Measurements from ENCODE around the gene BPIFB1. TPM values are rescaled to one million over a fixed set of nuclear protein-coding genes. Genes with fewer than 3 reads are reported as not detected.

BPIFB1 gene
- total RNA-seq, 1 donor = not detected

DNA sequence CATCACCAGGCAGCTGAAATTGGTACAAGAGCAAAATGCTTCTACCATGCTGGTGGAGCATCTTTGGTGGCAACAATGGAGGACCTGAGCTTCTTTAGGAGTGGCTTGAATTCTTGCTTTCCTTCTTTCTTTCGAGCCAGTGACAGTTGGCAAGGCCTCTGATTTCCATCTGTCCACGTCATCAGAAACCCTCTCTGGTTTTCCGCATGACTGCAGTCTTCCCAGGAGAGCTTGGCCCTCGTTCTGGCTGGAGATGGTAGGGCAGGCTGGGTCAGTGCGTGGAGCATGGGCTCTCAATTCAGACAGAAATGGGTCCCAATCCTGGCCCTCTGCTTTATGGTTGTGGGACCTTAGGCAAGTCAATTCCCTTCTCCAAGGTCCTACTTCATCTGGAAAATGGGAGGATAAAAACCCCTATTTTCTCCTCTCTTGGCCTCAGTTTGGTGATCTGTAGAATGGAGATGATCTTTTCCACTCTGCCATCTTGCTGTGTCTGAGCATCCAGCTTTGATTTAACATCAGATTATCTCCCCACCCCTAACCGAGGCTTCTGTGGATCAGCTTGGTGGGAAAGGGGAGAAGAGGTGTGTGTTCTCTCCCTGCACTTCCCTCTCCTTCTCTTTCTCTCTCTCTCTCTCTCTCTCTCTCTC lies 3.6 kb upstream of the BPIFB1 start:
- H3K4me1 ChIP-seq (ENCODE audit: insufficient read depth, low read length) = no peaks in the 10 kb centered on the region
- no peaks in the 10 kb centered on the region for H3K9me3 ChIP-seq (ENCODE audit: low read depth, low read length)
- no peaks in the 10 kb centered on the region for H3K27me3 ChIP-seq (ENCODE audit: insufficient read depth, low read length)
- H3K4me3 ChIP-seq (ENCODE audit: low read length) = no peak overlapping the region

DNA sequence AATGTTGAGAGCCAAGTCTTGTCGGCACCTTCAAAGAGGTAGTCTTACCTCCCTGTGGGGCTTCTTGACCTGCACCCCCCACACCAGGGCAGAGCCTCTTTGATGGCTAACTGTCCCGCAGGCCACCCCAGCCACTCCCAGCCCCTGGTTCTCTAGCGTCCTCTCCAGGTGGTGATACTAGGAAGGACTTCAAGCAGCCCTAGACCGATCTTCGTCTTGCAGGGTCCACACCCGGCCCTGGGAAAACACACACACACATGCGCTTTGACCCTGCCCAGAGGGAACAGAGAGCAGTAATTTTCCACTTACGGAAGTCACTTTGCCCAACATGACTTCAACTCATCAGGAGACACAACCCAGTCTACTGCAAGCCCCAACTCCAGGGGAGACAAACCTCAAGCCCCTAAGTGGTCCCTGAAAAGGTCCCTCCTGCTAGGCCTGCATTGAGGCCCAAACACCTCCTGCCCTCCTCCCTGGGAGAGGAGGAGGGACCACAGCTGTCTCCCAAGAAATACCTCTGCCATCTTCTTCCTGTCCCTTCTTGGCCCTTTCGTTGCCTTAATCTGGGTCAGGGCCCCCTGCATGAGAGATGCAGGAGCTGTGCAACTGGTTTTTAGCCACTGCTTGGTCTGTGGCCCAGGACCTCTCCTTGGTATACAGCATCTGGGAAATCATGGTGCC lies 2.9 kb upstream of the BPIFB1 start:
- Histone ChIP-seq H3K4me1 (ENCODE audit: insufficient read depth, low read length) (no peaks in the 10 kb centered on the region), H3K27me3 (ENCODE audit: insufficient read depth, low read length) (no peaks in the 10 kb centered on the region), H3K4me3 (ENCODE audit: low read length) (no peak overlapping the region), H3K9me3 (ENCODE audit: low read depth, low read length) (no peaks in the 10 kb centered on the region)

DNA sequence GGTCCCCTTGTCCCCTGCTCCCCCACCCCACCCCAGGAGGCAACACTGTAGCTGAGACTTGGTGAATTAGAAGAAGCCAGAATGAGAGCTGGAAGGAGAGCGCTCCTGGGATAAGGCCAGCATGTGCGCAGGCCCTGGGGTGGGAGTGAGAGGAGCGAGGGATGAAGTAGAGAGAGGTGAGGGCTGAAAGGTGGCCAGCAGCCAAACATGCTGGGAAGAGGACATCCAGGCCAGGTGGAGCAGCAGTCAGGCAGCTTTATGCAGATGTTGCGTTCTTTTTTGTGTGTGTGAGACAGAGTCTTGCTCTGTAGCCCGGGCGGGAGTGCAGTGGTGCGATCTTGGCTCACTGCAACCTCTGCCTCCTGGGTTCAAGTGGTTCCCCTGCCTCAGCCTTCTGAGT lies 2.2 kb upstream of the BPIFB1 start:
- H3K4me3 ChIP-seq (ENCODE audit: low read length) = no peak overlapping the region
- H3K27me3 ChIP-seq (ENCODE audit: insufficient read depth, low read length) = no peaks in the 10 kb centered on the region
- H3K9me3 ChIP-seq (ENCODE audit: low read depth, low read length) = no peaks in the 10 kb centered on the region
- H3K4me1 ChIP-seq (ENCODE audit: insufficient read depth, low read length) = no peaks in the 10 kb centered on the region

DNA sequence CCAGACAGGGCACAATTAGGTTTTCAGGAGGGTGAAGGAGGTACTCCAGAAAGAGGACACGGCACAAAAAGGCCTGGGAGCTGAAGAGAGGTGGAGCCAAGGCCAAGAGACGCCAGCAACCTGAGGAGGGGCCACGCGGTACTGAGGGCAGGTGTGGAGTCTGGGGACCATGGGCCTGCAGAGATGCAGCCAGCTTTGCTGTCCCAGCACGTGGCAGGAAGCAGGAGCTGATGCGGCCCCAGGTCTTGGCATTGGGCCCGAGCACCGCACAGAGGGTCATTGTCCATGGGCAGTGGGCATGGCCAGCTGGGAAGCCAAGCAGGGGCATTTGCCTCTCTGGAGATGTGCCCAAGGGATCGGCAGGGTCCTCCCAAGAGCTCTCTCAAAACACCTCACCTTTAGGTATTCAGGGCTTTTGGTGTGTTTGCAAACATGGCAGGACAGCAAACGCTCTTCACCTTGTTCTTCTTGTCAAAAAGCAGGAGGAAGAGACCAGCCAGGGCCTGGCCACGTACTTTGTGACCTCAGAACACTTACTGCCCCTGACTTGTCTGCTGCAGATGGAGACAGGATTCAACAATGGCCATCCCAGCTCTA lies 1.4 kb upstream of the BPIFB1 start:
- Histone ChIP-seq H3K9me3 (ENCODE audit: low read depth, low read length) (no peaks in the 10 kb centered on the region), H3K27me3 (ENCODE audit: insufficient read depth, low read length) (no peaks in the 10 kb centered on the region), H3K4me1 (ENCODE audit: insufficient read depth, low read length) (no peaks in the 10 kb centered on the region), H3K4me3 (ENCODE audit: low read length) (no peak overlapping the region)

DNA sequence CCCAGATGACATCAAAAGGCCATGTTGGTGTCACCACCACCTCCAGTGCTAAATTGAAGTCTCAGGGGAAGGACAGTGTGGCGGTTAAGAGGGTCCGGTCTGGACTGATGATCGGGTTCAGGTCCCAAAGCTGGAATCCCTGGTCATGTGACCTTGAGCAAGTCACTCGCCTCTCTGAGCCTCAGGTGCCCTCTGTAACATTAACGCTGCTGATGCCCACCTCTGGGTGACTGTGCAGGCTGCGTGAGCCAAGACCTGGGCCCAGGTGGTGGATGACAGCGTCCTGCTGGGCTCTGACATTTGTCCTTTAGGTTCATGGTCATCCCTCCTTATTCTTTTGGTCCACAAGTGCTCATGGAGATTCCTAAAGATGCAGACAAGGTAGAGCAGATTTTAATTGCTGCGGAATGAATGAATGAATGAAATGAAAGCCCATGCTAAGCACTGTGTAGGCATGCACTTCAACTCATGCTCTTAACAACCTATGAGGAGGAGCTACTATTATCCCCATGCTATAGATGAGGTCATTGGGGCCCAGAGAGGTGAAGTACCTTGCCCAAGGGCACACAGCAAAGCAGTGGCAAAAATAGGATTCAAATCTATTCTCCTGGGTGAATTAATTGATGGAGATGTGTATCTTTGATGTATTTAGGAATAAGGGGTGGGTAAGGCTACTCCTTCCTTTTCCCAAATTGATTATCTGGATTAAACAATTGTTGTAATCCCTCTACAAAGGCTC lies 649 bp upstream of the BPIFB1 start:
- no peaks in the 10 kb centered on the region for H3K27me3 ChIP-seq (ENCODE audit: insufficient read depth, low read length)
- no peaks in the 10 kb centered on the region for H3K9me3 ChIP-seq (ENCODE audit: low read depth, low read length)
- H3K4me3 ChIP-seq (ENCODE audit: low read length) = no peak overlapping the region
- no peaks in the 10 kb centered on the region for H3K4me1 ChIP-seq (ENCODE audit: insufficient read depth, low read length)

DNA sequence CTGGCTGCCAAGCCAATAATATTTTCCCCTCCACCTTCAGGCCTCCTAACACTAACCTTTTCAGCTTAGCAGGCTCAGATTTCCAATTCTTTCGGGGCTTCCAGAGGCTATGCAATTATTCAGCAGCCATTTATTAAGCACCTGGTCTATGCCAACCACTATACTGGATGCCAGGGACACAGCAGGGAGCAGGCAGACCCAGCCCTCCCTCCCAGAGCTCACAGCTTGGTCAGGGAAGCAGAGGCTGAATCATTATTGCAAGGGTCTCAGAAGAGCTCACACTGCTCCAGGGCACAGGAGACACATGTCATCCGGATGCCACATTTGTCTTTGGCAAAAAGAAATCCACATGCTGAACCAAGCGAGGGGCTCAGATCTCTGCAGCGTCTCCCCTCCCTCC lies 1.3 kb downstream of the BPIFB1 start:
- H3K4me1 ChIP-seq (ENCODE audit: insufficient read depth, low read length) = no peaks in the 10 kb centered on the region
- H3K27me3 ChIP-seq (ENCODE audit: insufficient read depth, low read length) = no peaks in the 10 kb centered on the region
- no peak overlapping the region for H3K4me3 ChIP-seq (ENCODE audit: low read length)
- no peaks in the 10 kb centered on the region for H3K9me3 ChIP-seq (ENCODE audit: low read depth, low read length)

DNA sequence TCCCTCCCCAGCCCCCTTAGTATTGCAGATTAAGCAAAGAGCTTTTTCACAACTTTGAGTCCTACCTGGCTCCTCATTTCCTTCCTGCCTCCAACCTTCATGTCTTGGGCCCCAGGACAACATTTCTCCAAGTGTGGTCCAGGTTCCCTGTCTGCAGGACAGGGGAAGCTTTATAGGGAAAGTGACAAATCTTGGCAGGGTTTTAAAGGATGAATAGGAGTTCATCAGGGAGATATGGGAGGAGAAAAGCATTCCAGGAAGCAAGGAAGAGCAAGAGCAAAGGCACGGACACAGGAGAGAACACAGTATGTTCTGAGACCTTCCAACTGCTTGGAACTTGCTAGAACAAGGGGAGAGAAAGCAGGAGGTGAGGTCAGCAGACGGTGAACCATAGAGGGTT lies 1.9 kb downstream of the BPIFB1 start:
- H3K4me3 ChIP-seq (ENCODE audit: low read length) = no peak overlapping the region
- H3K9me3 ChIP-seq (ENCODE audit: low read depth, low read length) = no peaks in the 10 kb centered on the region
- no peaks in the 10 kb centered on the region for H3K27me3 ChIP-seq (ENCODE audit: insufficient read depth, low read length)
- no peaks in the 10 kb centered on the region for H3K4me1 ChIP-seq (ENCODE audit: insufficient read depth, low read length)

DNA sequence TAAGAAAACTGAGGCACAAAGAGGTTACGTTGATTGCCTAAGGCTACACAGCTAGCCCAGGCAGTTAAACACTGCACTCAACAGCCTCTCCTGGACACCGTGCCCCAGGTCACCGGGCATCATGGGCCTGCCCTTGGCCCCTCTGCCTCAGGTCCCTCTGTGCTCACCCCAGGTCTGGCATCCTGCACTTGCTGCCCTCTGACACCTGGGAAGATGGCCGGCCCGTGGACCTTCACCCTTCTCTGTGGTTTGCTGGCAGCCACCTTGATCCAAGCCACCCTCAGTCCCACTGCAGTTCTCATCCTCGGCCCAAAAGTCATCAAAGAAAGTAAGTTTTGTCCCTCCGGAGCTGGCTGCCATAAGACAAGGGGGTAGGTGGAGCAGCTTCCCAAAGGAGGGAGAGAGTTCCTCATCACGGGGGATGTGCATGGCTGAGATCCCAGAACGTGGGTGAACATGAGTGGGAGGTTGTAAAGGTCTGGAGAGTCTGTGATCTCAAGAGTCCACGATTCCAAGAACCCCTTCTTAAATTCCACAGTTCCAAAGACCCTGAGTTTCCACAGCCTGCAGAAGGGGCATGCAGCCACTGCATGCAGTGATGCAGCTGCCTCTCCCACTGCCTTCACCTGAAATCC lies 3.0 kb downstream of the BPIFB1 start:
- no peak overlapping the region for H3K4me3 ChIP-seq (ENCODE audit: low read length)
- no peaks in the 10 kb centered on the region for H3K9me3 ChIP-seq (ENCODE audit: low read depth, low read length)
- no peaks in the 10 kb centered on the region for H3K27me3 ChIP-seq (ENCODE audit: insufficient read depth, low read length)
- H3K4me1 ChIP-seq (ENCODE audit: insufficient read depth, low read length) = no peaks in the 10 kb centered on the region

DNA sequence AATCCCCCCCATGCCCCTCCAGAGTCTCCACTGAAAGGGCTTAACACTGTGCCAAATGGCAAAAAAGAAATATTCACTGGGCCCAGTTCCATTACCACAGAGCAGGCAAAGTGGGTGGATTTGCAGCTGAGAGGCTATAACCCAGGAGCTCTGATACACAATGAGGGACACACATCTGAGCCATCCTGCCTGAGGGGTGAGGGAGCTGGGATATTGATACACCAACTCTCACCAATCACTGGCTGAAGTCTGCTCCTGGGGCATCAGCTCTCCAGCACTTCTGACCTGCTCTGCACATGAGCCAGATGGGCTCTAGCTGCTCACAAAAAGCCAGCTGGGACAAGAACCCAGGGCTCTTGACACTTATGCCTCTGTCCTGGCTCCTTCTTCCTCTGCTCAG lies 4.9 kb downstream of the BPIFB1 start:
- Histone ChIP-seq H3K4me3 (ENCODE audit: low read length) (no peak overlapping the region), H3K27me3 (ENCODE audit: insufficient read depth, low read length) (no peaks in the 10 kb centered on the region), H3K4me1 (ENCODE audit: insufficient read depth, low read length) (no peaks in the 10 kb centered on the region), H3K9me3 (ENCODE audit: low read depth, low read length) (no peaks in the 10 kb centered on the region)

DNA sequence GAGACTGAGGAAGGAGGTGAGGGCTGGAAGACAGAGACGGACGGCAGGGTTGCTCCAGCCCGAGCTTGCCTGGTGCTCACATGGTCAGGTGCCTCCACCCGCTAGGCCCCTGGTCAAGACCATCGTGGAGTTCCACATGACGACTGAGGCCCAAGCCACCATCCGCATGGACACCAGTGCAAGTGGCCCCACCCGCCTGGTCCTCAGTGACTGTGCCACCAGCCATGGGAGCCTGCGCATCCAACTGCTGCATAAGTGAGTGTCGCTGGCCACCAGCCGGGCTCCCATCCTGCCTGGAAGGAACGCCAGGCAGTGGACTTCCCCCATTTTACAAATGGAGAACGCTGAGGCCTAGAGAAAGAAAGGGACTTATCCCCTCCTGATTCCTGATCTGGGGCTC lies 7.8 kb downstream of the BPIFB1 start:
- no peaks in the 10 kb centered on the region for H3K4me1 ChIP-seq (ENCODE audit: insufficient read depth, low read length)
- H3K9me3 ChIP-seq (ENCODE audit: low read depth, low read length) = no peaks in the 10 kb centered on the region
- H3K27me3 ChIP-seq (ENCODE audit: insufficient read depth, low read length) = peaks cover 3% of the 10 kb centered on the region
- no peak overlapping the region for H3K4me3 ChIP-seq (ENCODE audit: low read length)

DNA sequence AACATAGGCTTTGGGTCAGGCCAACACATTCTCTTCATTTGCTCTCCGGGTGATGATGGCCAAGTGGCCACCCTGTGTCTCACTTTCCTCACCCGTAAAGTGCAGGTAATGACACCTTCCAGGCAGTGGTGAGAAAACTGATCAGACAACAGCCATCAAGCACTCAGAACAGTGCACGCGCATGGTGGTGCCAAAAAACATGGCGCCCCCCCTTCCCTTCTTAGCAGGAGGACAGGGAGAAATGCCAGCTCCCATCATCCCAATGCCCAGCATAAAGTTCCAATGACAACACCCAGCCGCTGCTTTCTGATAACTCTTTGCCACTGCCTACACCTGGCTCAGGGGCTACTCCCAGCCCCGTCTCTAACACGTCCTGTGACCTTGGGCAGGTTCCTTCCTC lies 8.4 kb downstream of the BPIFB1 start:
- Histone ChIP-seq H3K9me3 (ENCODE audit: low read depth, low read length) (no peaks in the 10 kb centered on the region), H3K27me3 (ENCODE audit: insufficient read depth, low read length) (peaks cover 3% of the 10 kb centered on the region), H3K4me1 (ENCODE audit: insufficient read depth, low read length) (no peaks in the 10 kb centered on the region), H3K4me3 (ENCODE audit: low read length) (no peak overlapping the region)

DNA sequence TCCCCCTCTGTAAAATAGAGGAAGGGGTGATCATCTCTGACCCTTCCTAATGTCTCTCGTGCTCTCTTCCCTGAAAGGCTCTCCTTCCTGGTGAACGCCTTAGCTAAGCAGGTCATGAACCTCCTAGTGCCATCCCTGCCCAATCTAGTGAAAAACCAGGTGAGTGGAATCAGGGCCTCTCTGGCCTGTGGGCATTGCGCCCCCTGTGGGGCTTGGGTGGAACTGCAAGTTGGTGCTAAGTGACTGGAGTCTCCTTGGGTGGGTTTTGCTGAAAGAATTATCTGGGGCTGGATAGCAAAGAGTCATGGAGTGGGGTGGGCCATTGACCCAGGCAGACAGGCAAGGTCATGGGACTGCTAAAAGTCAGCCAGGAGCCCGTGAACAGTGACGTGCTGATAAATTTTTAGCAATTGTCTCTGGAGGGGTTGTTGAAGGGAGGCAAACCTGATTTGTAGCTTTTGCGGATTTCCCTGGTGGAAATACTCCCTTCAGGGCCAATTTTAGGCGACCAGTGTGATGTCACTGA lies 8.9 kb downstream of the BPIFB1 start:
- peaks cover 3% of the 10 kb centered on the region for H3K27me3 ChIP-seq (ENCODE audit: insufficient read depth, low read length)
- H3K4me3 ChIP-seq (ENCODE audit: low read length) = no peak overlapping the region
- no peaks in the 10 kb centered on the region for H3K9me3 ChIP-seq (ENCODE audit: low read depth, low read length)
- H3K4me1 ChIP-seq (ENCODE audit: insufficient read depth, low read length) = no peaks in the 10 kb centered on the region

DNA sequence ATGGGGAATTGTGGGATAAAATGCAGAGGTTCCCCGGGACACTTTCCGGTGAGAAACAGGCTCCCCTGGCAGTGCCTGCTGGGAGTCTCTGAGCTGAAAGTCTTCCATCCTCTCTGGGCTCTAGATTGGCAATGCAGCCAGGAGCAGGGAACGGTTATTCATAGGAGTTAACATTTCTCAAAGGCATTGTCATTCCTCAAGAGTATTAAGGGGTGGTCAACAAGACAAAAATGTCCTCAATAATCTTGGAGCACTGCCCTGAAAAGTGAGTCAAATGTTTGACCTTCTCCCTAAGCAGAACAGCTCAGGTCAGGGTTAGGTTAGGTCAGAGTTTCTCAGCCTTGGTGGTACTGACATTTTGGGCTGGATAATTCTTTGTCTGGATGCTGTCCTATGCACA lies 13.2 kb downstream of the BPIFB1 start:
- H3K4me1 ChIP-seq (ENCODE audit: insufficient read depth, low read length) = peaks cover 2% of the 10 kb centered on the region

DNA sequence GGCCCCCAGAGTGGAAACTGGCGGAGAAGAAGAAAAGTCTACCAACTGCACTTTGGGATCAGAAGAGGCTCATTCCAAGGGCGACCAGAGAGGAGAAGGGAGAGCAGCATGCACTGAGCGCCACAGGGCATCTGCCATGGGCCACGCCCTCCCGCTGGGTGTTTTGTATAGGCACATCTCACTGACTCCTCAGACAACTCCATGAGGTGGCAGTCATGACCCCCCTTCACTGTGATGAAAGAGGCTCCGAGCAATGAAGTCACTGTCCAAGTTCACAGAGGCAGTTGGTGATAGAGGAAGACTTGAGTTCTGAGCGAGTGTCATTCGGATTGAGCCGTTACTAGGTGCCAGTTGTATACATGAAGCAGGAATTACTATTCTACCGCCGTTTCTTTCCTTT lies 15.4 kb downstream of the BPIFB1 start:
- H3K9me3 ChIP-seq (ENCODE audit: low read depth, low read length) = no peaks in the 10 kb centered on the region
- no peak overlapping the region for H3K4me3 ChIP-seq (ENCODE audit: low read length)
- peaks cover 3% of the 10 kb centered on the region for H3K27me3 ChIP-seq (ENCODE audit: insufficient read depth, low read length)
- peaks cover 6% of the 10 kb centered on the region for H3K4me1 ChIP-seq (ENCODE audit: insufficient read depth, low read length)

More for the DNA sequence above, 13.2 kb downstream of the BPIFB1 start:
- peaks cover 6% of the 10 kb centered on the region for H3K27me3 ChIP-seq (ENCODE audit: insufficient read depth, low read length)
- no peaks in the 10 kb centered on the region for H3K9me3 ChIP-seq (ENCODE audit: low read depth, low read length)
- H3K4me3 ChIP-seq (ENCODE audit: low read length) = no peak overlapping the region
